Prostate gland (tissue), 2 donors: ENCODE data around the gene TNFRSF25. TPM values are rescaled to one million over a fixed set of nuclear protein-coding genes. Genes with fewer than 3 reads are reported as not detected.

Source experiments
- DNase-seq: peaks from one replicate; pipeline ENCODE4 v3.0.0-alpha.2; 2019; ENCODE audit warnings: low spot score
- H3K27ac ChIP-seq, 2 donors: fragments of 200-600 bp; sonication (generic); 2 replicates each; pipeline ENCODE4 v1.5.1; 2017 to 2019
- H3K27me3 ChIP-seq: fragments of 200-600 bp; sonication (generic); replicated peaks from 2 replicates; pipeline ENCODE4 v1.5.1; 2019; ENCODE audit not compliant: insufficient read depth
- H3K36me3 ChIP-seq, 2 donors: fragments of 200-600 bp; sonication (generic); 1 replicate in 1 of 2; 2 replicates in 1 of 2; pipeline versions ENCODE4 v1.5.1 to v1.8.1; 2017 to 2019
- H3K4me1 ChIP-seq: fragments of 200-600 bp; sonication (generic); replicated peaks from 2 replicates; pipeline ENCODE4 v1.5.1; 2019
- H3K4me3 ChIP-seq, 2 donors: fragments of 200-600 bp; sonication (generic); 2 replicates each; pipeline ENCODE4 v1.5.1; 2017 to 2019
- H3K9me3 ChIP-seq: fragments of 200-600 bp; sonication (generic); 2 replicates; pipeline ENCODE4 v1.5.1; 2017
- CTCF ChIP-seq, 4 experiments: fragments of 200-600 bp in 2 of 4; fragments of 450-650 bp in 2 of 4; sonication (generic) in 2 of 4; IDR thresholded peaks; 1 replicate in 3 of 4; 2 replicates in 1 of 4; pipeline ENCODE4 v1.5.1; 2016 to 2019; ENCODE audit warnings: antibody characterized with exemption in 4 of 4, mild to moderate bottlenecking in 2 of 4, moderate library complexity in 2 of 4
- POLR2A ChIP-seq: fragments of 450-650 bp; IDR thresholded peaks from one replicate; pipeline ENCODE4 v1.6.1; 2016; ENCODE audit warnings: antibody characterized with exemption, mild to moderate bottlenecking
- POLR2AphosphoS5 ChIP-seq: sonication (generic); formaldehyde crosslinking; IDR thresholded peaks from one replicate; pipeline ENCODE4 v1.6.1; 2017; ENCODE audit warnings: antibody characterized with exemption
- WGBS: methylation state at CpG from one replicate; pipeline ENCODE4 v1.1.5; 2018; 5-methylcytosine and 5-hydroxymethylcytosine counted together
- intact Hi-C: fragments of 100-400 bp; cut with DNase I; formaldehyde crosslinking; loops from one replicate; pipeline ENCODE4 v1.14.2; 2022
- total RNA-seq, 2 donors: library from RNA; depleted of rRNA; stranded (reverse); fragments of >200 nt; gene quantifications; one replicate each; pipeline ENCODE4 v1.1.0, GENCODE V29; 2016

TNFRSF25 gene
- total RNA-seq, 2 donors from 2014 or later: 15.2 to 22.7 TPM

GRCh38 chr1:6491480-6491962, 25.5 kb upstream of the TNFRSF25 start, which contains the start of gene PLEKHG5:
Gene PLEKHG5, minus strand, starts transcription at chr1:6491667. Its CDS starts 14,096 bp downstream, at chr1:6477571.
- Histone ChIP-seq H3K27me3 (no peaks in the 10 kb centered on the region), H3K4me1 (peaks cover under 1% of the 10 kb centered on the region), H3K27ac (peak within 1 kb of the TSS; percentile 81 to 82), H3K9me3 (no peaks in the 10 kb centered on the region), H3K4me3 (peak within 1 kb of the TSS; percentile 66 to 70), H3K36me3 (no peaks in the 10 kb centered on the region)
- no peak for DNase-seq
- no peak for TF ChIP-seq POLR2A
- no peak for TF ChIP-seq POLR2AphosphoS5
- intact Hi-C loops: no loop called here
- WGBS: 48% methylated on average over 6 of the region's 6 CpGs

DNA sequence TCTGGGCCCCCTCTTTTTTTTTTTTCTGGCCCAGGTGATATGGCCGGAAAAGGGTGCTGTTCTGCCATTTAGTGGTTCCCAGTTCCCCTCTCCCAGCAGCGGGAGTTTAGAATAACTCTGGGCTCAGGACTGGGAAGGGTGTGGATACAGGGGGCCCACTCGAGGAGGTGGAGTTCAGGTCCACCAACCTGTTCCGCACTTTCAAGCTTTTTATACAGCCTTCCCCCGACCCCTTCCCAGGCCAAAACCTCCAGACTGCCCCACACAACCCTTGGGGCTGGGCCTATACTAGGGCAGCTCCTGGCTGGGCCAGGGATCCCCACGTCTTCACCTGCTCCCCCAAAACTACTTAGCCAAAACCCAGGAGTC, 25.1 kb upstream of the TNFRSF25 start:
- WGBS: 26% methylated on average over 6 of the region's 6 CpGs
- Histone ChIP-seq H3K36me3 (no peaks in the 10 kb centered on the region), H3K27ac (peak overlapping the region; percentile 81 to 82), H3K4me3 (peak overlapping the region; percentile 66 to 70), H3K27me3 (no peaks in the 10 kb centered on the region), H3K4me1 (peaks cover 5% of the 10 kb centered on the region), H3K9me3 (no peaks in the 10 kb centered on the region)
- DNase-seq: no peak
- TF ChIP-seq CTCF (IDR thresholded peaks at IDR 0.05) (no peak), POLR2A (no peak), POLR2AphosphoS5 (no peak)
- intact Hi-C loops: no loop called here

DNA sequence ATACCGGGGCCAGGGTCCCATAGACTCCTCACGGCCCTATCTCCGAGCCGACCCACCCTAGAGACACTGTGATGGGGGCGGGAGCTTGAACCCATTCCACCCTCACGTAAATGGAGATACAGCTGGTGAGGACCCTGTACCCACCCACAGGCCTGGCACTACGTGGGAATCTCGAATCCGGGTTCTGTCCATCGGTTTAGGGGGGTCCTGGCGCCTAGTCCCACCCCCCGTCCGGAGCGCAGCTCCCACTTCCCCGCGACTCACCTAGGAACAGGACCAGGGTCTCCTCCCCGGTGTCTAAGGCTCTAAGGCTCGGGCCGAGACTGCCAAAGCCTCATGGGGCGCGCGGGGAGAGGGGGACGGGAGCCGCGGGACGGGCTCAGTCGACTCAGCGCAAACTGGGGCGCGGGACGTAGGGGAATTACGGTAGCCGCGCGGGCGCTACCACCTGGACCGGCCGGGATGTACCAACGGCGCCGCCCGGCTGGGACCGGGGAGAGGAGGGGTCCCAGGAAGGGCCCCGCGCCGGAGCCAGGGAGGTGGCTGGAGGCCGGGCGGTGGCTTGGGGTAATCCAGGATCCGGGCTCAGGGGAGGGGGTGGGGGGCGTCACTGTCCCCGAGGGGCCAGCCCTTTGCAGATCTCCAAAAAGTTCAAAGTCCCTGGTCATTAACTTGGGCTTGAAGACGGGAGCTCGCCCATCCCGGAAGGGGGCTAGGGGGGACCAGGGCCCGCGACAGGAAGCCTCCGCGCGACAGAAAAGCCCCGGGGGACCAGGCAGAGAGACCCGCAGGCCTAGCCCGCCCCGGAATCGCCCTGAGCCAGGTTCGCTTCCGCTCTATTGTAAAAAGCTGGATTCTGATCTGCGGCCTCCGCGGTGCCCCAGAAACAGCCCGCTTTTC, 24.5 kb upstream of the TNFRSF25 start:
- intact Hi-C loops: no loop called here
- H3K4me1 ChIP-seq: peaks cover 6% of the 10 kb centered on the region
- H3K9me3 ChIP-seq: no peaks in the 10 kb centered on the region
- 1% methylated on average over 68 of the region's 70 CpGs for WGBS
- no peaks in the 10 kb centered on the region for H3K27me3 ChIP-seq
- DNase-seq: peak; percentile 69
- peak overlapping the region; percentile 66 to 70 for H3K4me3 ChIP-seq
- peak overlapping the region; percentile 81 to 82 for H3K27ac ChIP-seq
- no peaks in the 10 kb centered on the region for H3K36me3 ChIP-seq
- TF ChIP-seq POLR2AphosphoS5 (no peak), POLR2A (peak; percentile 34)

- intact Hi-C loops: loop anchor here (2.0 kb wide), 2 partner anchors 65 to 157 kb away; partner anchors contain the start of genes NOL9 and TAS1R1
- no peaks in the 10 kb centered on the region for H3K36me3 ChIP-seq
- peak overlapping the region; percentile 81 to 82 for H3K27ac ChIP-seq
- 12% methylated on average over 21 of the region's 21 CpGs for WGBS
- H3K4me3 ChIP-seq: peak overlapping the region; percentile 66 to 70
- H3K9me3 ChIP-seq: no peaks in the 10 kb centered on the region
- no peaks in the 10 kb centered on the region for H3K27me3 ChIP-seq
- TF ChIP-seq CTCF (IDR thresholded peaks at IDR 0.05) (peak; percentile 64 to 89 (median 76)), POLR2A (no peak), POLR2AphosphoS5 (peak; percentile 6)
- peaks cover 6% of the 10 kb centered on the region for H3K4me1 ChIP-seq
- DNase-seq: peak; percentile 66
These were observed 23.8 kb upstream of the TNFRSF25 start for GRCh38 chr1:6489799-6490180.

DNA sequence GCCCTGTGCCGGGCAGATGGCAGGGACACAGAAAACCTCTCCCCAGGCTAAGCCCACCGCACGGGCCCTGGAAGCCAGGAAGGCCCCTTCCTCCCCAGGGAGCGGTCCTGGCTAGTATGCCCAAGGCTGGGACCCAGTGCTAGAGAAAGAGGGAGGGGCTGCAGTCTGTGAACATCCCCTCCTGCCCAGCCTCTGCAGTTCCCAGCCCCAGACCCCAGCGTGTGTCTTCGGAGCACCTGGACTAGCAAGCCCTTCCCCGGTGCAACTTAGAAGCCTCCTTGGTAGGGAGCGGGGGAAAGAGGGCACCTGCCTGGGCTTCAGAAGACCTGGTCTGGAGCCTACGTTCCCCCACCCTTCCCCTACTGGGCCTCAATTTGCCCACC, 23.4 kb upstream of the TNFRSF25 start:
- intact Hi-C loops: loop anchor here (2.0 kb wide), 2 partner anchors 65 to 157 kb away; partner anchors contain the start of genes NOL9 and TAS1R1
- H3K4me1 ChIP-seq: peaks cover 6% of the 10 kb centered on the region
- WGBS: 65% methylated on average over 4 of the region's 9 CpGs

More for the DNA sequence above, 23.4 kb upstream of the TNFRSF25 start:
- H3K4me3 ChIP-seq: no peak overlapping the region
- TF ChIP-seq CTCF (IDR thresholded peaks at IDR 0.05): no peak
- no peak for TF ChIP-seq POLR2AphosphoS5
- no peak for TF ChIP-seq POLR2A
- H3K27ac ChIP-seq: no peak overlapping the region
- no peaks in the 10 kb centered on the region for H3K36me3 ChIP-seq
- no peak for DNase-seq
- H3K9me3 ChIP-seq: no peaks in the 10 kb centered on the region
- H3K27me3 ChIP-seq: no peaks in the 10 kb centered on the region
